Endothelial cell of umbilical vein (primary cell): Measurements from ENCODE around the gene ECT2.

Source experiments
- CTCF ChIP-seq, 2 donors: IDR thresholded peaks; 1 replicate in 1 of 2; 2 replicates in 1 of 2; pipeline ENCODE4 v1.5.1; 2011; ENCODE audit warnings: low read length in 2 of 2, mild to moderate bottlenecking in 2 of 2, moderate library complexity in 2 of 2, control low read depth in 1 of 2, inconsistent platforms in 1 of 2, low read depth in 1 of 2; ENCODE audit not compliant: insufficient read depth in 1 of 2; ENCODE audit errors: extremely low read depth in 1 of 2
- EZH2 ChIP-seq: IDR thresholded peaks from 2 replicates; pipeline ENCODE4 v1.6.1; 2012; ENCODE audit warnings: borderline replicate concordance, low read depth, mild to moderate bottlenecking, moderate library complexity, low read length, inconsistent platforms; ENCODE audit not compliant: severe bottlenecking
- FOS ChIP-seq: IDR thresholded peaks from 2 replicates; pipeline ENCODE4 v1.6.1; 2011; ENCODE audit warnings: mild to moderate bottlenecking, low read length, moderate library complexity, borderline replicate concordance; ENCODE audit not compliant: insufficient read depth
- GATA2 ChIP-seq: IDR thresholded peaks from 2 replicates; pipeline ENCODE4 v1.7.0; 2011; ENCODE audit warnings: low read depth, mild to moderate bottlenecking, moderate library complexity, mixed read lengths, low read length; ENCODE audit not compliant: insufficient read length, insufficient read depth
- MAX ChIP-seq: IDR thresholded peaks from 2 replicates; pipeline ENCODE4 v1.6.1; 2011; ENCODE audit not compliant: insufficient read depth, insufficient read length
- POLR2A ChIP-seq: IDR thresholded peaks from 2 replicates; pipeline ENCODE4 v1.6.1; 2012; ENCODE audit warnings: low read depth, mild to moderate bottlenecking, control low read depth, low read length
- POLR2AphosphoS5 ChIP-seq: IDR thresholded peaks from 2 replicates; pipeline ENCODE4 v1.6.1; 2012; ENCODE audit warnings: low read depth, mild to moderate bottlenecking, control low read depth, low read length, moderate library complexity; ENCODE audit not compliant: insufficient read depth

- no peak for TF ChIP-seq POLR2A
- TF ChIP-seq EZH2: no peak
- TF ChIP-seq CTCF (IDR thresholded peaks at IDR 0.05; ENCODE audit: extremely low read depth in 1 of 2, insufficient read depth in 1 of 2, low read depth in 1 of 2, low read length in 2 of 2): no peak
- no peak for TF ChIP-seq POLR2AphosphoS5
- TF ChIP-seq FOS: no peak
- TF ChIP-seq MAX: no peak
- TF ChIP-seq GATA2: no peak
Observed at GRCh38 chr3:172824229-172824628, 73.7 kb downstream of the ECT2 start.
